SHP77 (cell line): ENCODE data around the gene AMPH.

Experiments
- DNase-seq, 2 experiments: peaks; one replicate each; lab custom pipeline; 2025; lab: John Stamatoyannopoulos, UW

AMPH gene

GRCh38 chr7:38542156-38542555, 89.0 kb downstream of the AMPH start:
- DNase-seq = no peak

GRCh38 chr7:38541440-38541839, 89.7 kb downstream of the AMPH start:
- DNase-seq = no peak

- DNase-seq = no peak
These were observed 91.6 kb downstream of the AMPH start for GRCh38 chr7:38539477-38540081.

- DNase-seq = no peak
These were observed 96.1 kb downstream of the AMPH start for GRCh38 chr7:38535073-38535472.

- no peak for DNase-seq
These were observed 105.3 kb downstream of the AMPH start for GRCh38 chr7:38525857-38526256.

GRCh38 chr7:38524786-38525185, 106.4 kb downstream of the AMPH start:
- DNase-seq = no peak

GRCh38 chr7:38520741-38521140, 110.4 kb downstream of the AMPH start:
- no peak for DNase-seq

- no peak for DNase-seq
These were observed 112.6 kb downstream of the AMPH start for GRCh38 chr7:38518541-38518940.

GRCh38 chr7:38512704-38513103, 118.5 kb downstream of the AMPH start:
- DNase-seq = no peak

GRCh38 chr7:38512291-38512690, 118.9 kb downstream of the AMPH start:
- DNase-seq = no peak

GRCh38 chr7:38507384-38507783, 123.8 kb downstream of the AMPH start:
- DNase-seq = no peak

GRCh38 chr7:38506756-38507155, 124.4 kb downstream of the AMPH start:
- no peak for DNase-seq

- DNase-seq = no peak
These were observed 125.2 kb downstream of the AMPH start for GRCh38 chr7:38506004-38506403.

GRCh38 chr7:38504684-38505083, 126.5 kb downstream of the AMPH start:
- no peak for DNase-seq

GRCh38 chr7:38502848-38503247, 128.3 kb downstream of the AMPH start:
- DNase-seq = no peak

- no peak for DNase-seq
These were observed 128.9 kb downstream of the AMPH start for GRCh38 chr7:38502289-38502688.

- no peak for DNase-seq
These were observed 139.2 kb downstream of the AMPH start for GRCh38 chr7:38492010-38492409.

- DNase-seq = no peak
These were observed 148.7 kb downstream of the AMPH start for GRCh38 chr7:38482521-38482920.

GRCh38 chr7:38481401-38481800, 149.8 kb downstream of the AMPH start:
- no peak for DNase-seq

GRCh38 chr7:38478404-38478803, 152.8 kb downstream of the AMPH start:
- no peak for DNase-seq

- DNase-seq = no peak
These were observed 153.8 kb downstream of the AMPH start for GRCh38 chr7:38477333-38477732.

- no peak for DNase-seq
These were observed 154.4 kb downstream of the AMPH start for GRCh38 chr7:38476764-38477163.

- DNase-seq = no peak
These were observed 165.2 kb downstream of the AMPH start for GRCh38 chr7:38465956-38466355.
